ENCODE measurements around the gene CCDC68. TPM values are rescaled to one million over a fixed set of nuclear protein-coding genes. Genes with fewer than 3 reads are reported as not detected.

The CCDC68 gene
- total and polyA plus RNA-seq, 2 of the 4 experiments (the other 2 are of a cell fraction), result 0.46 to 0.54 TPM

DNA sequence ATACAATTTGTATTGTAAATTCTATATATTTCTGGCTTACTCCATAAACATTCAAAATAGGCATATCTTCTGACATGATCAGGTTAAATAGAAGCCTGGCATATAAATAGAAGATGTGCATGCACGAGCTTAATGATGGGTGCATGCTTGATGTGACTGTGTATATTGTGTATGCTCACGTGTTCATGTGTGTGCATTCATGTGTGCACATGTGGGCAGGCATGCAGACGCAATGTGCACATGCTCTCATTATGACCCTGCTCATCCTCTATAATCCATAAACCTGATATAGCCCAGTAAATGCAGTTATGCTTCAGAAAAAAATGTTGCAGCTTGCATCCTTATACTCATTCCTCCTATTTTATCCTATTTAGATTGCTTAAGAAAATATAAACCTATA lies 101.8 kb downstream of the CCDC68 start:
- POLR2A ChIA-PET (ENCODE audit: unreplicated experiment), result no interaction called here
- no peak overlapping the region for H3K56ac ChIP-seq (ENCODE audit: extremely low read depth, insufficient read depth, low read length)

More for the DNA sequence above, 101.8 kb downstream of the CCDC68 start:
- Histone ChIP-seq H2BK120ac (ENCODE audit: low read depth, low read length) (no peak overlapping the region), H3K9ac (ENCODE audit: low read depth, low read length) (no peak overlapping the region), H4K8ac (ENCODE audit: low read depth in 2 of 2, low read length in 2 of 2) (no peak overlapping the region), H2BK15ac (ENCODE audit: low read depth, low read length) (no peak overlapping the region), H3K4me1 (ENCODE audit: control insufficient read depth, insufficient read depth, low read length) (no peaks in the 10 kb centered on the region), H3K14ac (replicated peaks; ENCODE audit: low read depth, low read length) (no peak overlapping the region), H3K36me3 (ENCODE audit: control insufficient read depth, insufficient read depth, low read length) (no peaks in the 10 kb centered on the region), H2AFZ (replicated peaks; ENCODE audit: low read length, poor library complexity) (no peak overlapping the region), H3K27me3 (ENCODE audit: control insufficient read depth, insufficient read depth, low read length) (no peaks in the 10 kb centered on the region), H4K20me1 (ENCODE audit: insufficient read depth, low read length) (no peaks in the 10 kb centered on the region), H4K5ac (ENCODE audit: low read depth, low read length) (no peak overlapping the region), H3K4me3 (ENCODE audit: insufficient read depth, low read depth, low read length) (no peak overlapping the region), H2AK5ac (ENCODE audit: low read depth, low read length) (no peak overlapping the region), H3K4ac (ENCODE audit: low read depth, low read length) (no peak overlapping the region), H2BK20ac (ENCODE audit: low read depth, low read length) (no peak overlapping the region), H3K79me1 (ENCODE audit: low read depth in 1 of 2, low read length in 2 of 2) (no peaks in the 10 kb centered on the region), H2BK5ac (ENCODE audit: low read depth, low read length, poor library complexity, severe bottlenecking) (no peak overlapping the region), H3K27ac (ENCODE audit: insufficient read depth, low read length) (no peak overlapping the region), H3K9me1 (ENCODE audit: insufficient read depth, low read length) (0 out of 2 replicates have a peak, but pooled peaks cover 2% of the 10 kb centered on the region), H3K4me2 (ENCODE audit: low read depth, low read length) (no peak overlapping the region), H4K91ac (ENCODE audit: insufficient read depth, low read depth, low read length) (no peak overlapping the region), H3K23ac (ENCODE audit: low read depth, low read length) (no peak overlapping the region), H3K18ac (ENCODE audit: low read depth, low read length) (no peak overlapping the region), H3K9me3 (ENCODE audit: control insufficient read depth, insufficient read depth, low read length) (no peaks in the 10 kb centered on the region), H2AK9ac (replicated peaks; ENCODE audit: low read depth, low read length, poor library complexity) (no peak overlapping the region)
- WGBS, 2 experiments (ENCODE audit: extremely low coverage in 2 of 2, insufficient read length in 1 of 2), result no CpG with 5 or more reads among the region's 3 CpGs
- intact Hi-C loops (cut with micrococcal nuclease), result no loop called here
- in situ Hi-C loops (cut with MboI; ENCODE audit: low sequenced_read_pairs), result no loop called here
- dilution Hi-C loops (cut with HindIII; ENCODE audit: low sequenced_read_pairs, unreplicated experiment), result no loop called here
- CTCF ChIA-PET, result no interaction called here
- no TSS peak for BruUV-seq (replicated peaks)
- ATAC-seq (ENCODE audit: low read depth) (no peak), DNase-seq (no peak)
- no peak for TF ChIP-seq SMC3 (IDR thresholded peaks at IDR 0.05; ENCODE audit: low read depth, low read length)
- TF ChIP-seq, protein P1, sequence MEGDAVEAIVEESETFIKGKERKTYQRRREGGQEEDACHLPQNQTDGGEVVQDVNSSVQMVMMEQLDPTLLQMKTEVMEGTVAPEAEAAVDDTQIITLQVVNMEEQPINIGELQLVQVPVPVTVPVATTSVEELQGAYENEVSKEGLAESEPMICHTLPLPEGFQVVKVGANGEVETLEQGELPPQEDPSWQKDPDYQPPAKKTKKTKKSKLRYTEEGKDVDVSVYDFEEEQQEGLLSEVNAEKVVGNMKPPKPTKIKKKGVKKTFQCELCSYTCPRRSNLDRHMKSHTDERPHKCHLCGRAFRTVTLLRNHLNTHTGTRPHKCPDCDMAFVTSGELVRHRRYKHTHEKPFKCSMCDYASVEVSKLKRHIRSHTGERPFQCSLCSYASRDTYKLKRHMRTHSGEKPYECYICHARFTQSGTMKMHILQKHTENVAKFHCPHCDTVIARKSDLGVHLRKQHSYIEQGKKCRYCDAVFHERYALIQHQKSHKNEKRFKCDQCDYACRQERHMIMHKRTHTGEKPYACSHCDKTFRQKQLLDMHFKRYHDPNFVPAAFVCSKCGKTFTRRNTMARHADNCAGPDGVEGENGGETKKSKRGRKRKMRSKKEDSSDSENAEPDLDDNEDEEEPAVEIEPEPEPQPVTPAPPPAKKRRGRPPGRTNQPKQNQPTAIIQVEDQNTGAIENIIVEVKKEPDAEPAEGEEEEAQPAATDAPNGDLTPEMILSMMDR (conservative IDR thresholded peaks at IDR 0.05; ENCODE audit: low read depth, low read length), result no peak
- TF ChIP-seq, protein P2, sequence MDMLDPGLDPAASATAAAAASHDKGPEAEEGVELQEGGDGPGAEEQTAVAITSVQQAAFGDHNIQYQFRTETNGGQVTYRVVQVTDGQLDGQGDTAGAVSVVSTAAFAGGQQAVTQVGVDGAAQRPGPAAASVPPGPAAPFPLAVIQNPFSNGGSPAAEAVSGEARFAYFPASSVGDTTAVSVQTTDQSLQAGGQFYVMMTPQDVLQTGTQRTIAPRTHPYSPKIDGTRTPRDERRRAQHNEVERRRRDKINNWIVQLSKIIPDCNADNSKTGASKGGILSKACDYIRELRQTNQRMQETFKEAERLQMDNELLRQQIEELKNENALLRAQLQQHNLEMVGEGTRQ (IDR thresholded peaks at IDR 0.05; ENCODE audit: low read depth, low read length), result no peak

Measured in IMR-90 (cell line).